ENCODE measurements around the gene OXGR1.
"Not testable (repeated sequence)": the region's sequence is repeated elsewhere in the genome, so short reads cannot be mapped to it uniquely, and the experiment has no call there.

The OXGR1 gene

DNA sequence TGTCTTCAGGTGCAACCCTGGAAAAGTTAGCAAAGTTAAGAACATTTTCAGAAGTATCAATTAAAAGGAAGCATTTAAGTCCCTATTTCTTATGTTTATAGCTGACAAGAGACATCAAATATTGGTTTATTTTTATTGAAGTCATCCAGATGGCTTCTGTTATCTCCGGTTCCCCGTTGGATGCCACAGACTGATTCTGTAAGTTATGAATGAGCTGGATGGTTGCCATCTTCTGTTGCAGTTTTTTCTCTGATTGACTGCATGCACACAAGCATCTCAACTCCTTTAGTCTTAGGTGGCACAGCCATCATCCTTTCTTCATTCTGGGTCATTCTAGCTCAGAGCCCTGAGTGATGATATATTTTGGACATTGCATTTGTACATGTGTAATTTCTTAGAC lies 10.6 kb upstream of the OXGR1 start:
- DNase-seq = no peak

DNA sequence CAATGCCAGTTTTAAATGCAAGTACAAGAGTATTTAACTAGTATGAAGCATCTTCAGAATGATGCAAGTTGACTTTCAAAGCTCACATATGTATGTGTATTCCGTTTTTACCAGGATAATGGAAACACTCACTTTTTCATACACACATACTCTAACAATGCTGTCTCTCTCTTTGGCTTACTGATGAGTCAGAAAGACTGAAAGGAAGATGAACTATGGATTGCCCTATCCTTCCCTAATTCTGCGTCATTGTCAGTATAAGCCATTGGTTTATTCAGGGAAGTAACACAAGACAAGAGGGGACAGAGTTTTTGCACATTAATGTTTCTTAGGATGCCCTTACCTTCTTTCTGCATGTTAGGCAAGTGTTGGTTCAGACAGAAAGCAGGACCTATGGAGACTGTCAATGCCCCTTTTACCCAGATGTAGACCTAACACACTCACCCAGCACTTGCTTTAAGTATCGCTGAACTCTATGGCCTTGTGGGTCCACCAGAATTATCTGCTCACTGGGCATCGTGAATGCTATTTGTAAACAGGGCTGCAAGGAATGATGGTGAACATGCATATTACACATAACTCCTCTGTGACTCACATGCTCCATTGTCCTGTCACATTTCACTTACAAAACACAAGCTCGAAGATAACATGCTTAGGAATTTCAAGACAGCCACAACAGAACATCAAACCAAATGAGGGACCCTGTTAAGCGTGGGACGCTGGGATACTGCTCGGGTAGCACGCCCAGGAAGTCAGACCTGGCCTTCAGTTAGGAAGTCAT lies 10.0 kb upstream of the OXGR1 start:
- DNase-seq = no peak

DNA sequence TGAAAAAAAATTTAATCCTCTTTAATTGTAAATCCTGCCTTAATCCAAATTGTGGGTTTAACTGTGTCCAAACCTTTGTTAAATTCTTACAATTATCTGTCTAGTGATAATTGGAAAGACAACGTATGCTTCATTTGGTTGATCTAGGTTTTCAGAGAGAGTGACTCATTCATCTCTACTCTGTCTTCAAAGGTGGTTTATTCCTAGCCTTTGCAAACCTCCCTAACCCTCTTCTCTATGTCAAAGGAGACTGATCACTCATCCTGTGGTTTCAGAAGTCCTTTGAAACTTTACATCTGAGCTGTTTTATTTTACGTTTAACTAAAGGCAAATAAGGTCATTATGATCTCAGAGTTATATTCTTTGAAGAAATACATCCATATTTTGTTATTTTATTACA lies 8.8 kb upstream of the OXGR1 start:
- no peak for DNase-seq

DNA sequence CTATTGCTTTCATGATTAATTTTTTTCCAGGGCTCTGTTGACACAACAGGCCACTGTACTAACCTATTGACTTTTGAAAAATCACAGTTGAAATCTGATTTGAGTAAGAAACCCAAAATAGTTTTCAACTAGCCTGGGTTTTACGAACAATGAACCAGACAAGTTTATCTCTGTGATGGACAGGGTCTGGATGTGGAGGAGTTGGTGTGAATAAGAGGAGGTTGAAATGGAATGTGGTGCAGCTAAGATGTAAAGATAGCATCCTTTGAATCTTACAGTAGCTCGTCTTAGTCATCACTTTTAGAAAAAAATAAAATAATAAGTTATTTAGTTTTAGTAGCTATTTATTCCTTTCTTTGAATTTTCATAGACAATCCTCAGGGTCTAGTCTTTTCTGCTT lies 8.3 kb upstream of the OXGR1 start:
- no peak for DNase-seq

GRCh38 chr13:97001636-97002035 lies 7.4 kb upstream of the OXGR1 start:
- DNase-seq = no peak

DNA sequence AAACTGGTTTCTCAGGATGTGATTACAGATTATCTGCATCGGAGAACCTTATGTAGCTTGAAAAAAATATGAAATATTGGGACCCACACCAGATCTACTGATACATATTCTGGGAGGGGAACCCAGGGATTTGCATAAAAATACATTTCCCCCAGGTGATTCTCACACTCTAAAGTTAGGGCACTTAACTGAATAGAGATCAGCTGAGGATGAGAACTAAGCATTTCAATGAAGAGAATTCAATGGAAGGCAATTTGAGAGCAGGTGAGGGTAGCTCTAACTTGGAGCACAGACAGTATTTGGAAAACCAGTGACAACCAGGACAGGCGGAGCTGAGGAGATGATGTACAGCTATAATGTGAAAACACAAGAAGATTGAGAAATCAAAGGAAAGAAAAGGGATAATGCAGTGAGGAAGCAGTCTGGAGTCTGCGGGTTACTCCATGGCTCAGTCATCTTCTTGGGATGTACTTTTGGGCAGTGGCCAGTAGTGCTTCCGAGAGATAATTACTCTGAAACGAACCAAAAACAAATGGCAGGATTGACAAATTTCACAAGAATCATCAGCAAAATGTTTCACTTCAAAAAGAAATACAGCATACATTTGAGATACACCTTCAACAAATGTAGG lies 6.1 kb upstream of the OXGR1 start:
- DNase-seq = no peak

- DNase-seq = no peak
Observed at GRCh38 chr13:96999091-96999490, 4.8 kb upstream of the OXGR1 start.

GRCh38 chr13:96998051-96998450 lies 3.8 kb upstream of the OXGR1 start:
- no peak for DNase-seq

- no peak for DNase-seq
Observed at GRCh38 chr13:96996886-96997285, 2.6 kb upstream of the OXGR1 start.

DNA sequence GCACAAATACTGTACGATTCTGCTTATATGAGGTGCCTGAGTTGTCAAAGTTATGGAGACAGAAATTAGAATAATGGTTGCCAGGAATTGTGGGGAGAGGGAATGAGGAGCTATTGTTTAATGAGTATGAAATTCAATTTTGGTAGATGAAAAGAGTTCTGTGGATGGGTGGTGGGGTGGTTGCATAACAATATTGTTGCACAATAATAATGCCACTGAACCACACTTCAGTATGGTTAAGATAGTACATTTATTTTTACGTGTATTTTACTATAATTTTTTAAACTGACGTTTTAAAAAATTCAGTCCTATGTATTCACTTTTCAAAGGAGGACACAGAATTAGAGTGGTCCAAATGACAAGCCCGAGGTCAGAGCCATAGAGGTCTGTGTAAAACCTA lies 1.8 kb upstream of the OXGR1 start:
- DNase-seq = no peak

GRCh38 chr13:96994858-96995243 lies 575 bp upstream of the OXGR1 start:
- no peak for DNase-seq

DNA sequence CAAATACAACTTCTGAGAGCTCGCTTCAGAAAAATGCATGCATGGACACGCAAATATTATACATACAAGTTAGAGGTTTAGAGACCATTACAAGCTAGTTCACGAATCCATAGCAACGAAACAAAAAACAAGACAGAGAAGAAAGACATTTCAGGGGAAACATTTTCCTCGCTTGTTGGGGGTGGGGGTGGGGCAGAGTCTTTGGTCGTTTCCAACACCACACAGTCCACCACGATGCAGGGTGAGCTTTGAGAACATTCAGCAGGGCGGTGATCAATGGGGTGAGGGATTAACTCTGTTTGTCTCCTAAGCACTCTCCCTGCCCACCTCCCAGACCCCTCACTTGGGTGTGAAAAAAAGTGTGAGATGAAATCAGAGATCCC lies 651 bp downstream of the OXGR1 start:
- DNase-seq = no peak

DNA sequence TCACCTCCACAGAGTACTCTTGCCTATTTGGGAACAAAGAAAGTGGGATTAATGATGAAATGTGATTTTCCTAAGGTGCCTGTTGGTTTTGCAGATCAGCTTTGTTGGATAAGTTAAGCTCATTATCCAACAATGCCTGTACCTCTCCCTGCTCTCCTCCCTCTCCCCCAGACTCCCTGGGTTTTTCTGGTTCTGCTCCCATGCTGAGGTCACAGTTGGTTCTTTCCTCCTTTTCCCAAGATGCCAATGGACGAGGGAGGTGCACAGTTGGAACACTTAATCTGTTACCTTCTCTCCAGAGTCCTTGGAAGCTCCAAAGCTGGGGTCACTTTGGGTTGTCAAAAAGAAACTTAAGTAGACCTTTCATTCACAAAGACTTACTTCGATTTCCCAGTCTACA lies 1.6 kb downstream of the OXGR1 start:
- DNase-seq = no peak

- DNase-seq = no peak
Observed at GRCh38 chr13:96991072-96991471, 3.2 kb downstream of the OXGR1 start.

DNA sequence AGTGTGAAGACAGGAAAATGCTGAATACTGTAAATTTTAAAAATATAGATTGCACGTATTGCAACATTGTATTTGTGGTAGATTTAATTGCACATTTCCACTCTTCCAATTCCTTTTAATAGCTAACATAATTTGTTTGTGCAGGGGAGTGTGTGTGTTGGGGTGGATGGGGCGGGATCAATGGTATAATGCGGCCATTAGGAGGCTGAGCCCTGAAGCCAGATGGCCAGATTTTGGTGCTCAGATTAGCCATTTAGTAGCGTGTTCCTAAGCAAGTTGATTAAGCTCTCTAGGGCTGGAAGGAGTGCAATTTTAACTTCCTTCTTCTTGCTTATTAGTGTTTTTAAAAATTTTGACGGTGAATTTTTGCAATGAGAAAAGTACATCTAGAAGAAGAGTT lies 5.8 kb downstream of the OXGR1 start:
- DNase-seq = no peak

- no peak for DNase-seq
Observed at GRCh38 chr13:96984051-96984508, 10.2 kb downstream of the OXGR1 start.

DNA sequence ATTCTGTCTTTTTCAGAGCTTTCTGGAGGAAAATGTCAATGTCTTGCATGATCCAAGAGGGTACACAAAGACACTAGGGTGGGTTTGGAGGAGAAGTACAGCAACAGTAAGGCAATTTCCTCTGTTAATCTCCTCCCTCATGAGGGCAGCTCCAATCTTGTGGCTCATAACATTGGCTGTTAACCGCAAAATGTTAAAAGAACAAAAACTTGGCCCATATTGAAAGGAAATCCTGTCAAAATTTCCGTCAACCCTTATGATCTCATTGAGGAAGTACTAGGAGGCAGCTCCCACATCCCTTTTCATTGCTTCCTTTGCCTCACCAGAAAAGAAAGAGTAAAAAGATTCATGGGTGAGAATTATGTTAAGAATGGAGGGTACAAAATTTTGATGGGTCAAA lies 11.6 kb downstream of the OXGR1 start:
- DNase-seq = no peak

DNA sequence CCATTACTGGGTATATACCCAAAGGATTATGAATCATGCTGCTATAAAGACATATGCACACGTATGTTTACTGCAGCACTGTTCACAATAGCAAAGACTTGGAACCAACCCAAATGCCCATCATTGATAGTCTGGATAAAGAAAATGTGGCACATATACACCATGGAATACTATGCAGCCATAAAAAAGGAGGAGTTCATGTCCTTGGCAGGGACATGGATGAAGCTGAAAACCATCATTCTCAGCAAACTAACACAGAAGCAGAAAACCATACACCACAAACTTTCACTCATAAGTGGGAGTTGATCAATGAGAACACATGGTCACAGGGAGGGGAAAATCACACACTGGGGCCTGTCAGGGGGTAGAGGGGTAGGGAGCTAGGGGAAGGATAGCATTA lies 14.4 kb downstream of the OXGR1 start:
- not testable (repeated sequence) for DNase-seq

GRCh38 chr13:96968027-96968426 lies 26.2 kb downstream of the OXGR1 start:
- no peak for DNase-seq

DNA sequence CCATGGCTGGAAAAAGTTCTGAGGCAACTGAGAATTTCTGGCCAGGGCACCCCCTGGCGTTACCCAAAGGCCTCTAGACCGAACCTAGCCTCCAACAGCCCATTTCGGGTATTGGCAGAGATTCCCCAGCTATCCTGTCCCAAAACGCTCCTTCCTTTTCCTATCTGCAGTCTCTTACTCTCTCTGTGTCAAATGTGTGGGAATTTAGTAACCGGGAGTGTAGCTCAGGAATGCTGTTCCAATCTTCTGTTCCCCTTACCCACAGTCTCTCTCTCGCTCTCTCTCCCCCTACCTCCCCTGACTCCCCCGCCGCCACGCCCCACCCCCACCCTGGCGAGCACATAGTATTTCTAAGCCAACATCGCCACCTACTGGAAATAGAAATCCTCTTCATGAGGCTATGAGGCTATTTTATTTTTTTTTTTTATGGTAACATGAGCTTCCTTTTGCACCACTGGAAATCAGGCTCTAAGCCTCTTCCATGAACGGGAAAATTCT lies 27.0 kb downstream of the OXGR1 start:
- no peak for DNase-seq

GRCh38 chr13:96966415-96967102 lies 27.7 kb downstream of the OXGR1 start:
- DNase-seq = no peak

DNA sequence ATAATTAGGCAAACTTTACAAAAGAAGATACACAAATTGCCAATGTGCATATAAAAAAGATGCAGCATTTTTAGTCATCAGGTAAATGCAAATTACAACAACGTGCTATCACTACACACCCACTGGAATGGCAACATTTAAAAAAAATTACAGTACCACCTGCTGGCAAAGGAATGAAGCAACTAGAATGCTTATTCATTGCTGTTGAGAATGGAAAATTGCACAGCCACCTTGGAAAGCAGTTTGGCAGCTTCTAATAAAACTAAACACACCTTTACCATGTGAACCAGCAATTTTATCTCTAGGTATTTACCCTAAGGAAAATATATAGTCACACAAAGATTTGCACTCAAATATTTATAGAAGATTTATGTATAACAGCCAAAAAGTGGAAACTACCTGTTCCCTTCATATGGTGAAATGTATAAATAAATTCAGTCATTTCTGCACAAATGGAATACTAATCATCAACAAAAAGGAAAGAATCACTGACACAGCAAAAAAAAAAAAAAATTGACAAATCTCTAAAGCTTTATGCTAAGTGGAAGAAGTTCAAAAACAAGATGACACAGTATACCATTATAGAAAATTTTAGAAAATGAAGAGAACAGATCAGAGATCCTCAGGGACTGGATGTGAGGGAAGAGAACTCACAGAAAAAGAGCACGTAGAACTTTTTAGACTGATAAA lies 30.3 kb downstream of the OXGR1 start:
- no peak for DNase-seq

GRCh38 chr13:96960379-96960778 lies 33.9 kb downstream of the OXGR1 start:
- no peak for DNase-seq
